ENCODE data around the gene MORN1.

The MORN1 gene

DNA sequence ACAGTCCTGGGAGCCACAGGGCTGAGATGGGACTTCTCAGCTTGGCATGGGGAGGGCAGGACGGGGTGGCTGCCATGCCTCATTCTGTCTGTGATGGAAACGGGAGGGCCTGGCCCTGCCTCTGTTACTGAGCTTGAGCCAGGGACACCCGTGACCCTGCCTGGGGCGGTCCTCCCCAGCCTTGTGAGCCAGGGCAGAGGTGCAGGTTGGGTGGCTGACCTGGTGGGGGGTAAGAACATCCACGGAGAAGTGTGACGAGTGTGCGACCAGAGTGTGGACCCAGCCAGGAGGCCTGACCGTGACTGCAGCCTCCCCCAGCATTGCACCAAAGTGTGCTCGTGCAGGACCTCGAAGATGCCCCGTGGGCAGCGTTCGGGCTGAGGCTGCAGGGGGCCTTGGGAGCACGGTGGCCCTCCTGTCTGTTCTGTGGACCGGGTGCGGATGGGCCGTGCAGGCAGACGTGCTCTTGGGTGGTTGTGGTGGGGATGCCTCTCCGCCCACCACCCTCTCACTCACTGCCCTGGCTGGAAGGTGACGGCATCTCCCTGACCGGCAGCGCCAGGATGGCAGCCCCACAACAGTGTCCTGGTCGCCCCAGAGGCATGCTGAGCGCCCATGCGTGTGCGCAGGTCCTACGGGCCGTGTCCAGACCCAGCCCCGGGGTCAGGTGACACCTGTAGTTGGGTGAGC is 117.8 kb downstream of the MORN1 start:
- DNase-seq (ENCODE audit: low read depth in 2 of 2), result no peak

- DNase-seq (ENCODE audit: low read depth in 2 of 2), result no peak
Measured at GRCh38 chr1:2272686-2273400, 118.5 kb downstream of the MORN1 start.

- DNase-seq (ENCODE audit: low read depth in 2 of 2), result no peak
Measured at GRCh38 chr1:2271841-2272655, 119.3 kb downstream of the MORN1 start.
